Activated naive CD4-positive, alpha-beta T cell treated with anti-CD3 and anti-CD28 coated beads, Interleukin-2, amount 50 U/mL, for 72 hours (primary cell): ENCODE results near the gene NANS. TPM values are rescaled to one million over a fixed set of nuclear protein-coding genes. Genes with fewer than 3 reads are reported as not detected.
A peak's percentile ranks its signal among the peaks of the same experiment; 100 is the strongest.
"Not testable (repeated sequence)": the region's sequence is repeated elsewhere in the genome, so short reads cannot be mapped to it uniquely, and the experiment has no call there.

Experiments
- ATAC-seq, 2 donors: fragments of 150-1000 bp; cut with Tn5 transposase; 2 replicates each; pipeline ENCODE4 v1.10.0; 2021; ENCODE audit warnings: mild to moderate bottlenecking in 2 of 2, moderate library complexity in 2 of 2
- DNase-seq, 2 donors: peaks; one replicate each; pipeline ENCODE4 v3.0.0; 2021 to 2022; ENCODE audit warnings: low spot score in 2 of 2
- H3K27ac Mint-ChIP-seq, 2 donors: one replicate each; pipeline ENCODE4 v1.8.0; 2022; ENCODE audit warnings: mild to moderate bottlenecking in 2 of 2, mixed read lengths in 2 of 2
- H3K36me3 Mint-ChIP-seq, 2 donors: one replicate each; pipeline ENCODE4 v1.8.0; 2022; ENCODE audit warnings: mixed read lengths in 2 of 2
- H3K9me3 Mint-ChIP-seq, 2 donors: one replicate each; pipeline ENCODE4 v1.8.0; 2022; ENCODE audit warnings: mixed read lengths in 2 of 2
- total RNA-seq, 2 donors: library from RNA; stranded (reverse); gene quantifications; one replicate each; pipeline ENCODE4 v1.2.3, GENCODE V29; 2022

The NANS gene
- total RNA-seq, 2 donors from 2014 or later, result 55.9 to 60.0 TPM

DNA sequence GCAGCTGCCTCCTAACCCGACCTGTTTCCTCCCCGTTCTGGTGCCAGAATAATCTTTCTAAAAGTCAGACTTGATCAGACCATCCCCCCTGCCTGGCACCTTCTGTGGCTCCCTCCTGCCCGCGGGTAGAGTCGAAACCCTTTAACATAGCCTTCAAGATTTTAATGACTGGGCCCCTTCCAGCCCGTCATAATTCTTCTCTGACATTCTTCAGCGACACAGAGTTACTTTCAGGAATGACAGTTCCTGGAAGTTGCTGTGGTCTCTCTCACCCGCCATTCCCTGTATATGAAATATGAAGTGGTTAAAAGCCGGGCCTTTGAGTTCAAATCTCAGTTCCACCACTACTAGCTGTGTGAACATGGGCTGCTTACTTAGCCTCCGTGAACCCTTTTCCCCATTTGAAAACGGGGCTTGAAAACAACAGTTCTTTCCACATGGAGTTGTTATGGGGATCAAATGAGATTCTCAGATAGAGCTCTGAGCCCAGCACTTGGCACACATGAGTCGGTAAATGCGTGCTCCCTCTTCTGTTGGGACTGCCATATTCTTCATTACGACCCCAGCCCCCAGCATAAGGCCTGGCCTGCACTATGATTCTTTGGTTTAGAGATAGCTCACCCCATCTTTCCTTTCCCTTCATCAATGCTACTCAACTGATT, 737 bp downstream of the NANS start:
- no peak for DNase-seq
- H3K27ac Mint-ChIP-seq, result peak overlapping the region; percentile 91 to 100

DNA sequence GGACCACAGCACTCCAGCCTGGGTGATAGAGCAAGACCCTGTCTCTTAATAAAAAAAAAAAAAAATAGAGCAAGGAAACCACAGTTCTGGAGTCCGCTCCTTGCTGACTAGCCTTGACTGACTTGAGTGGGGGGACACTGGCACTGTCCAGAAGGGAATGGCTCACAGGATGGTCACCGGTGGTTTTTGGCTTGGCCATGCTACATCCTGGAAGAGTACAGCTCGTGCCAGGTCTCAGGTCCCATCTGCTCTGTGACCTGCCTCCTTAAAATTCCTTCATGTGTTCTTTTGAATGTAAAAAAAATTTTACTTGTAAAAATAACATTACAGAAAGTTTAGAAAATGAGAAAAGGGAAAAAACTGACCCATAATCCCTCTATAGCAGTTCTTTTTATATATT, 5.6 kb downstream of the NANS start:
- H3K9me3 Mint-ChIP-seq, result no peaks in the 10 kb centered on the region
- H3K36me3 Mint-ChIP-seq, result peaks cover 16 to 17% of the 10 kb centered on the region in 2 donors
- DNase-seq (no peak), ATAC-seq (no peak)
- H3K27ac Mint-ChIP-seq, result no peak overlapping the region

More for the DNA sequence above, 737 bp downstream of the NANS start:
- ATAC-seq, result no peak
- Mint-ChIP-seq H3K9me3 (peaks cover 0 to 6% of the 10 kb centered on the region in 2 donors), H3K36me3 (peaks cover 0 to 23% of the 10 kb centered on the region in 2 donors)

DNA sequence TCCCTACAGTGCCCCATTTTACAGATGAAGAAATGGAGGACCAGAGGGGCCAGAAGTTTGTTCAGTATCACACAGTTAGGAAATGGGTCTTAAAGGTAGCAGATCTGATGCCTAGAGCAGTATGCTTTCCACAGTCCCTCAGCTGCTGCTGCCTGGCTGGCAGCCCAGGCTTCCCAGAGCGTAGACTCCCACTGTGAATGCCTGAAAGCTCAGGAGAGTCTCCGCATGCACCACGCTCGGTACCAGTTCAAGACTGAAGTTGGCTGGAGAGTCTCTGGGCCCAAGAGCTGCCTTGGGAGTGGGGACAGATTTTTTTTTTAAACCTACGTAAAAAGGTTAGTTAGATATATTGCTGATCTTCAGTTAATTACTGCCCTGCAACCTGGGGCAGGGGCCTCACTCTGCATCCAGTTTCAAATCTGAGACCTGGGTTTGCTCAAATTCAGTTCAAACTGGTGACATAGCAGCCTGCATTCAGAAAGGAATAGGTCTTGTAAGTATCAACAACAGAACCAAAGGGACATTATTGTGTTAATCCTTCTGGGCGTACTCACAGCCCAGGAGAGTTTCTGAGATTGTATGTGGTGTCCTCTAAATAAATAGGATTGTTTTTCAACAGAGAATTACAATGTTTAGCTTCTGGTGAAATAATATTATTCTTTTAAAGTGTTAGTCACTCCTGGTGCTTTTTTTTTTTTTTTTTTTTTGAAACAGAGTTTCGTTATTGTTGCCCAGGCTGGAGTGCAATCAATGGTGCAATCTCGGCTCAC, 8.3 kb downstream of the NANS start:
- DNase-seq (no peak), ATAC-seq (no peak)
- Mint-ChIP-seq H3K36me3 (peaks cover 14 to 16% of the 10 kb centered on the region in 2 donors), H3K27ac (no peak overlapping the region), H3K9me3 (no peaks in the 10 kb centered on the region)

DNA sequence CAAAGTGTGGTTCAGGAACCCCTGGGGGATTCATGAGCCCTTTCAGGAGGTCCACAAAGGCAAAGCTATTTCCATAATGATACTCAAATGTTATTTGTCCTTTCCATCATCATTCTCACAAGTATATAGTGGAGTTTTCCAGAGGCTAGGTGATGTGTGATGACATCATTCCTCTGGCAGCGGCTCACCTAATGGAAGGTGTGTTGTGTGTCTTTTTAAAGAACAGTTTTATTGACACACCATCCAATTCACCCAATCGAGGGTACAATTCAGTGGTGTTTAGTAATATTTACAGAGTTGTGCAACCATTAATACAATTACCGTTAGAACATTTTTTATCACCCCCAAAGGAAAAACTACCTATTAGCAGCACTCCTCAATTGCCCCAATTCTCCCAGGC, 9.7 kb downstream of the NANS start:
- peaks cover 8 to 16% of the 10 kb centered on the region in 2 donors for H3K36me3 Mint-ChIP-seq
- H3K27ac Mint-ChIP-seq, result no peak overlapping the region
- ATAC-seq, result no peak
- no peak for DNase-seq
- no peaks in the 10 kb centered on the region for H3K9me3 Mint-ChIP-seq

DNA sequence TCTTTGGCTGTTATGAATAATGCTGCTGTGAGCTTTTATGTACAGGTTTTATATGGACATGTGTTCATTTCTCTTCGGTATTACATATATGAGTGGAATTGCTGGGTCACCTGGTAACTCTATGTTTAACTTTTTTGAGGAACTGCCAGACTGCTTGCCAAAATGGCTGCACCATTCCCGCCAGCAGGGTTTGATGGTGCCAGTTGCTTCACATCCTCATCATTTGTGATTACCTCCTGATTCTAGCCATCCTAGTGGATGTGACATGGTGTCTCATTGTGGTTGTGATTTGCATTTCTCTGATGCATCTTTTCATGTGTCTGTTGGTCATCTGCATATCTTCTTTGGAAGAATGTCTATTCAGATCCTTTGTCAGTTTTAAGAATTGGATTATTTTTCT, 10.7 kb downstream of the NANS start:
- Mint-ChIP-seq H3K9me3 (no peaks in the 10 kb centered on the region), H3K36me3 (peaks cover 8 to 16% of the 10 kb centered on the region in 2 donors), H3K27ac (no peak overlapping the region)
- ATAC-seq, result no peak
- no peak for DNase-seq

DNA sequence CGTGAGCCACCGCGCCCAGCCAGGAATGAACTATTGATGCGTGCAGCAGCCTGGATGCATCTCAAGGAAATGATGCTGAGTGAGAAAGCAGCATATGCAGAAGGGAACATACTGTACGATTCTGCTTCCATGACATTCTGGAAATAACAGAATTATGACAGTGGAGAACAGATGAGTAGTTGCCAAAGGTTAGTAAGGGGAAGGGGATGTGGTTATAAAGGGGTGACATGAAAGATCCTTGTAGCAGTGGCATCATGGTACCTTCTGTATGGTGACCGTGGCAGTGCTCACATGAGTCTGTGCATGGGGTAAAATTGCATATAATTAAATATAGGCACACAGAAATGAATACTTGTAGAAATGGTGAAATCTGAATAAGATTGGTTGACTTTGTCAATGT, 13.0 kb downstream of the NANS start:
- no peak overlapping the region for H3K27ac Mint-ChIP-seq
- H3K36me3 Mint-ChIP-seq, result peaks cover 8 to 14% of the 10 kb centered on the region in 2 donors
- ATAC-seq (peak in 1 of 2 donors; percentile 53), DNase-seq (no peak)
- H3K9me3 Mint-ChIP-seq, result no peaks in the 10 kb centered on the region

DNA sequence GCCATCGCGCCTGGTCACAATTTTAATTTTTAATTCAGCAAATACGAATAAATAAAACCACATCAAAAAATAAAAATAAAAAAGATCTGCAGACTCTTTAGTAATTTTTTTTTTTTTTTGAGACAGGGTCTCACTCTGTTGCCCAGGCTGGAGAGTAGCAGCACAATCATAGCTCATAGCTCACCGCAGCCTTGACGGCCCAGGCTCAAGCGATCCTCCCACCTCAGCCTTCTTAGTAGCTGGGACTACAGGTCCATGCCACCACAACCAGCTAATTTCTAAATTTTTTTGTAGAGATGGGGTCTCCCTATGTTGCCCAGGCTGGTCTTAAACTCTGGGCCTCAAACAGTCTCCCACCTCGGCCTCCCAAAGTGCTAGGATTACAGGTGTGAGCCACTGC, 14.2 kb downstream of the NANS start:
- Mint-ChIP-seq H3K27ac (peak overlapping the region in 1 of 2 donors; percentile 21), H3K9me3 (no peaks in the 10 kb centered on the region), H3K36me3 (peaks cover 5 to 10% of the 10 kb centered on the region in 2 donors)
- DNase-seq (no peak), ATAC-seq (no peak)

DNA sequence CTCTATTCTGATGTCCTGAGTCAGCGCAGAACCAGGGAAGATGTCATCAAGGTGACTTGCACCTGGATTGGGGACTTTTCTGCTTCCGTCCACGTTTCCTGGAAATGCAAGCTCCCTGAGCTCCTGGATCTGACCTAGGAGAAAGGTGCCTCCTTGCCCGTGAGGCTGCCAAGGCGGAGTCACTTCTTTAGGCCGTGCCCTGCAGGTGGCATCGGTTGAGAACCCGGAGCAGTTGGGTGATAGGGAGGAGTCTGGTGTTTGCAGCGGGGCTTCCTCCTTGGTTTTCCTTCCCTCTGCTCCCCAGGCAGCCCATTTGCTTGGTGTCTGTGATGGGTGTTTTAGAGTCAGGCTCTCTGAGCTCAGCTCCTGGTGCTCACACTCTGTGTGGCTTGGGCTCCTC, 15.2 kb downstream of the NANS start:
- no peak for ATAC-seq

DNA sequence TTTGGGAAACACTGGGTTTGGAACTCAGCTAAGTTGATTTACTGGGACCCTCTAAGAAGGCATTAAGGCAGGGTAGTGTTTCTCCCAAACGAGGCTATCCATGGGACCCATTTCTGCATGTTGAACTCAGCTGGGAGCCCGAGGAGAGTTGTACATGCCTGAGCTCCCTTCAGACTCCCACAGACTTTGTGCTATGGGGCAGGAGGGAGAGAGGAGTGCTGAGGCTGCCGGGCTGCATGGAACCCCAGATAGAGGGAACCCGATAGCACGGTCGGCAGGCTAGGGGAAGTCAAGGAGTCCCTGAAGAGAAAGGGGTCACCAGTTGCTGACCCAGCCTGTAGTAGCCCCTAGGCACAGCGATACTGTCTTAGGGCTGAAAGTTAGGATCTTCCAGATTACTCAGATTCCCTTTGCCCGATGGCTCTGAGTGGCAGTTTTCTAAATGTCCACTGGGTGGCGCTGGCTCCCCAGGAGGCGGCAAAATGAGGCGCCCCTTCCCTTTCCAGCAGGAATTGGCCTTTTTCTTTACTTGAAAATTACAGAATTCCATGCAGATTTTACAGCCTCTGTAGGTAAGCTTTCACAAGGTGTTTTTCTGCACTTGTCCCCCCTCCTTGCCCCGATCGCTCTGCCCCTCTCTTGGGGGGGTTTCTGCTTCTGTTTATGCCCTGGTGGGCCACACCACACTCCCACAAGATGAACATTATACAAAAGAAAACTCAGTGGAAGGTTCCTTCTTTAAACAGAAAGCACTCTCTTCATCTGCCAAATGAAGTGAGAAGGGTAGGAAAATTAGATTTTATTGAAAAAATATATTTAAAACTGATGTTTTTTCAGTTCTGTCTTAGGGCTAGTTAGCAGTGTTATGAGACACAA, 17.8 kb downstream of the NANS start:
- DNase-seq, result peak; percentile 71 to 79
- ATAC-seq, result peak; percentile 17 to 25
- Mint-ChIP-seq H3K9me3 (no peaks in the 10 kb centered on the region), H3K27ac (peak overlapping the region; percentile 66 to 92), H3K36me3 (peaks cover 5 to 10% of the 10 kb centered on the region in 2 donors)

More for the DNA sequence above, 15.2 kb downstream of the NANS start:
- Mint-ChIP-seq H3K27ac (peak overlapping the region in 1 of 2 donors; percentile 21), H3K36me3 (no peaks in the 10 kb centered on the region), H3K9me3 (no peaks in the 10 kb centered on the region)
- DNase-seq, result no peak

DNA sequence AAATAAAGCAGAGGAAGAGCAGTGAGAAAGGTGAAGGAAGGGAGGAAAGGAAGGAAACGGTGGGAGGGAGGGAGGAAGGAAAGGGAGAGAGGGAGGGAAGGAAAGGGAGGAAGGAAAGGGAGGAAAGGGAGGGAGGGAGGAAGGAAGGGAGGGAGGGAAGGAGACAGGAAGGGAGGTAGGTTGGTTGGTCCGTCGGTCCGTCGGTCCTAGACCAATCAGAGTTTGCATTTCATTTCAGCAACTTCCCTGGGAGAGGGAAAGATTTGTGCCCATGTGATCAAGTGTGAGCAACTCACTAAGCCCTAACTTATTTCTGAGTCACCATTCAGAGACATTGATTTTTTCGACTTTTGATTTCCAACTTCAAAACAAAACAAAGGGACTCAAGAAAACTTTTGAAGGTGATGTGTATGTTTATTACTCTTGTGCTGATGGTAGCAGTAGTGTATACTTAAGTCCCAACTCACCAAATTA, 18.8 kb downstream of the NANS start:
- Mint-ChIP-seq H3K36me3 (peaks cover 5 to 14% of the 10 kb centered on the region in 2 donors), H3K9me3 (no peaks in the 10 kb centered on the region), H3K27ac (peak overlapping the region; percentile 66 to 92)
- DNase-seq (no peak), ATAC-seq (peak; percentile 87 to 93)

DNA sequence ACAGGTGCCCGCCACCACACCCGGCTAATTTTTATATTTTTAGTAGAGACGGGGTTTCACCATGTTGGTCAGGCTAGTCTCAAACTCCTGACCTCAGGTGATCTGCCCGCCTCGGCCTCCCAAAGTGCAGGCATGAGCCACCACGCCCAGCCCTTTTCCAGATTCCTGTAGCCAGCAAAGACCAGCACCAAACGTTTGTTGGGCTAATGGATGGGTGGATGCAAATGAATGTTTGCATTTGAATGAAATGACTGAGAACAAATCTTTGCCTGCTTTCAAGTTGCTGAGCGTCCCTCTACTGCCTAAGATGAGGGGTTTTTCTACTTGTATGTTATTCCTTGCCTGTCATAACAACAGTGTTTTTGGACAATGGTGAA, 20.0 kb downstream of the NANS start:
- H3K9me3 Mint-ChIP-seq, ATAC-seq, DNase-seq: not testable (repeated sequence)
- Mint-ChIP-seq H3K27ac (peak overlapping the region; percentile 86 to 92), H3K36me3 (peaks cover 5 to 14% of the 10 kb centered on the region in 2 donors)

DNA sequence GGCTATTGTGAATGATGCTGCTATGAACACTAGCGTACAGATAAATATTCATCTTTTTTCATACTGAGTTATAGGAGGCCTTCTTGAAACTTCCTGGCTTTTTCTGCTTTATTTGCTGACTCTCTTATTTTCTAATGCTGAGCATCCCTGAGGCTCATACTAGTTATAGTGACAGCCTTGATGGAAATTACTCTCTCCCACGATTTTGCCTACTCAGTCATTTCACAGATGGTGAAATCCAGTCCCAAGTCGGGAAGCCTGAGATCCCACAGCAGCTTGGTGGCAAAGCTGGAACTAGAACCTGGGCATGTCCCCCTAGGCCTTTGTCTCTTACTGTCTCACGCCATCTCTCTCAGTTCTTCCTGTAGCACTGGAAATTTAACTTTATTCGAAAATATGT, 22.4 kb downstream of the NANS start:
- H3K27ac Mint-ChIP-seq, result no peak overlapping the region
- no peaks in the 10 kb centered on the region for H3K9me3 Mint-ChIP-seq
- peaks cover 5 to 24% of the 10 kb centered on the region in 2 donors for H3K36me3 Mint-ChIP-seq
- ATAC-seq (no peak), DNase-seq (no peak)

DNA sequence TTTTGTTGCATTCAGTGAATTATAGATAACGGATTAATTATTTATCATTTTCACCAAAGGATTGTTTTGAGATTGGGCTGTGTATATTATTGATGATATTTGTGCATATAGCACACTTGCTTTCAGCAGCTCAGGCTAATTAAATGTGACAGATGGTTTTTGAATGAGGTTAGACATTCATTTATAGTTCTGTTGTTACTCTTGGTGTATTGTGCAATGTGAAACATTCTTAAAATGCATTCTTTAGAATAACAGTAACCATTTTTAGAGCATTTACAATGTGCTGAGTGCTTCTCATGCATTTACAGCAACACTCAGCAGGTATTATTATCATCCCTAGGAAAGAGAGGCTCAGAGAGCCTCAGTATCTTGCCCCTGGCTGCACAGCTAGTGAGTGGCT, 23.8 kb downstream of the NANS start:
- H3K27ac Mint-ChIP-seq, result peak overlapping the region; percentile 36 to 57
- DNase-seq, result no peak

DNA sequence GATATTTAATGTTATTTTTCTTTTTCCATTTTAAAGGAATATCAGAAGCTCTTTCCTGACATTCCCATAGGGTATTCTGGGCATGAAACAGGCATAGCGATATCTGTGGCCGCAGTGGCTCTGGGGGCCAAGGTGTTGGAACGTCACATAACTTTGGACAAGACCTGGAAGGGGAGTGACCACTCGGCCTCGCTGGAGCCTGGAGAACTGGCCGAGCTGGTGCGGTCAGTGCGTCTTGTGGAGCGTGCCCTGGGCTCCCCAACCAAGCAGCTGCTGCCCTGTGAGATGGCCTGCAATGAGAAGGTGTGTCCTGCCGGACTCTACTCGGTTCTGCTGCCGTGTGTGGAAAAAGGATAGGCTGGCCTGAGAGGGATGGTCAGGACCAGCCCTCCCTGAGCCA, 24.2 kb downstream of the NANS start:
- H3K36me3 Mint-ChIP-seq, result peaks cover 5 to 26% of the 10 kb centered on the region in 2 donors
- peak overlapping the region; percentile 57 to 93 for H3K27ac Mint-ChIP-seq
- no peaks in the 10 kb centered on the region for H3K9me3 Mint-ChIP-seq
- ATAC-seq (no peak), DNase-seq (peak in 1 of 2 donors; percentile 50)

More for the DNA sequence above, 23.8 kb downstream of the NANS start:
- Mint-ChIP-seq H3K36me3 (peaks cover 5 to 26% of the 10 kb centered on the region in 2 donors), H3K9me3 (no peaks in the 10 kb centered on the region)
- no peak for ATAC-seq

DNA sequence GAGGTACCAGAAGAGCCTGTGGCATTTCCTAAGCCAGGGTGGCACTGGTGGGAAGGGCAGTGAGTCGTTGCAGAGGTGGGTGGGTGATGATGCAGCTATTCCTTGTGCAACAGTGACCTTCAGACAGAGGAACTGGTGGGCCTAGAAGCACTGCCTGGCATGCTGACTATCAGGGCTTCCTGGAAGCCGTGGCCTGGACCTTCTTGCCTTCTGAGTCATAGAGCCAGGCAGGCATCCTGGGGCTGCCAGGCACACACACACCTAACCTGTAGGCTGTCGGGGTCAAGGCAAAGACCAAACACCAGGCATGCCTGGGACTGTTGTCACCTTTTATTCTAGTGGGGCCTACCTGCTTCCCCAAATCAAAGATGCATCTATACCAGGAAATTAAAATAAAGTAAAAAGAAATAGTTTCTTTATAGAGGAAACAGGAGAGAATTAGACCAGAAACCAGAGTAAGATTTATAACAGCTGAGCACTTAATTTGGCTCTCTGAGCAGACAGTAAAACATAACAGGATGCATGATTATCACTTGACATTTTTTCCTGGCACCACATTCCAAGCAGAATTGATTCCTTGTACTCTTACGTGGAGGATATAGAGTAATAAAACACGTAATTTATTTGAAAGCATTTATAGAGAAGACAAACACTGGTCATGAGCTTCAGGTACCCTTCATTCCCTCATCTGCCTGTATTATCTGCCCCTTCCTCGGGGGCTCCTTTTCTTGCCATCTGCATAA, 25.1 kb downstream of the NANS start:
- H3K9me3 Mint-ChIP-seq, result no peaks in the 10 kb centered on the region
- peak overlapping the region; percentile 57 to 93 for H3K27ac Mint-ChIP-seq
- ATAC-seq (peak; percentile 92 to 94), DNase-seq (peak in 1 of 2 donors; percentile 68)
- H3K36me3 Mint-ChIP-seq, result peaks cover 9 to 32% of the 10 kb centered on the region in 2 donors

DNA sequence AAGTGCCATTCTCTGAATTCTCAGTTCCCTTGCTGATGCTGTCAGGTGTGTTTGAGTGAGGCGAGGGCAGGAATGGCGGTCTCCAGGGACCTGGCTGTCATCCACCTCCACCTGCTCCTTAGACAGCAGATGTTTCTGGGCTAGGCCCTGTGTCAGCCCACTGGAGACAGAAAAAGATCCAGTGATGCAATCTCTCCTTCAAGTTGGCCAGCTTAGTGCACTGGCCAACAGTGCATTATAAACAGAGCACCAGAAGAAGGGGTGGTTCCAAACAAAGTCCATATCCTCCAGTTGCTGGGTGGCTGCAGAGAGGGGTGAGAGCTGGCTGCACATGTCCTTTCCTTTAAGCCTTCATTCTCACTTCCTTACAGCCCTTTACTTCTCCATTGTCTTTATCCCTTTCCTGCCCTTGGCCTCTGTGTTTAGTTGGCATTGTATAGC, 26.5 kb downstream of the NANS start:
- no peaks in the 10 kb centered on the region for H3K9me3 Mint-ChIP-seq
- DNase-seq, result no peak
- peaks cover 10 to 31% of the 10 kb centered on the region in 2 donors for H3K36me3 Mint-ChIP-seq
- ATAC-seq, result no peak
- peak overlapping the region; percentile 57 to 79 for H3K27ac Mint-ChIP-seq
